KMS-11 (cell line): ENCODE results near the gene LUC7L3.
"Not testable (repeated sequence)": the region's sequence is repeated elsewhere in the genome, so short reads cannot be mapped to it uniquely, and the experiment has no call there.

ENCODE experiments used
- H2AFZ ChIP-seq: fragments of 200-600 bp; sonication (generic); 2 replicates; pipeline ENCODE4 v1.6.1; 2016; ENCODE audit warnings: antibody characterized with exemption, mixed run types, low read depth
- H3K27ac ChIP-seq: fragments of 200-600 bp; sonication (generic); 2 replicates; pipeline ENCODE4 v1.6.1; 2016; ENCODE audit warnings: mild to moderate bottlenecking, mixed run types
- H3K27me3 ChIP-seq: fragments of 200-600 bp; sonication (generic); 2 replicates; pipeline ENCODE4 v1.6.1; 2017; ENCODE audit warnings: mild to moderate bottlenecking, low read depth, mixed run types, moderate library complexity; ENCODE audit not compliant: insufficient read depth
- H3K36me3 ChIP-seq: fragments of 200-600 bp; sonication (generic); 2 replicates; pipeline ENCODE4 v1.6.1; 2017; ENCODE audit warnings: mild to moderate bottlenecking, mixed run types; ENCODE audit not compliant: insufficient read depth
- H3K4me1 ChIP-seq: fragments of 200-600 bp; sonication (generic); 2 replicates; pipeline ENCODE4 v1.6.1; 2016; ENCODE audit warnings: mild to moderate bottlenecking, low read depth, mixed run types; ENCODE audit not compliant: poor library complexity, severe bottlenecking
- H3K4me2 ChIP-seq: fragments of 200-600 bp; sonication (generic); 2 replicates; pipeline ENCODE4 v1.7.0; 2016; ENCODE audit warnings: mild to moderate bottlenecking, mixed run types
- H3K4me3 ChIP-seq: fragments of 200-600 bp; sonication (generic); IDR thresholded peaks from 2 replicates; pipeline ENCODE4 v1.6.1; 2017; ENCODE audit warnings: low read depth, low read length, mixed read lengths; ENCODE audit not compliant: insufficient read depth
- H3K79me2 ChIP-seq: fragments of 200-600 bp; sonication (generic); 2 replicates; pipeline ENCODE4 v1.6.1; 2016; ENCODE audit warnings: low read depth, mixed run types; ENCODE audit not compliant: insufficient read depth
- H3K9ac ChIP-seq: fragments of 200-600 bp; sonication (generic); 2 replicates; pipeline ENCODE4 v1.6.1; 2016; ENCODE audit warnings: mild to moderate bottlenecking, mixed run types
- H4K20me1 ChIP-seq: fragments of 200-600 bp; sonication (generic); 2 replicates; pipeline ENCODE4 v1.6.1; 2016; ENCODE audit warnings: mild to moderate bottlenecking, mixed run types; ENCODE audit not compliant: insufficient read depth
- TF ChIP-seq, protein P1 (sequence below): fragments of 200-600 bp; sonication (generic); conservative IDR thresholded peaks from 2 replicates; pipeline ENCODE4 v1.6.1; 2017; ENCODE audit warnings: low read depth, mild to moderate bottlenecking, antibody characterized with exemption, low read length, moderate library complexity, mixed read lengths

Gene LUC7L3

GRCh38 chr17:50800196-50800700 is 80.8 kb downstream of the LUC7L3 start:
- Histone ChIP-seq H3K4me2 (no peak overlapping the region), H3K27me3 (no peaks in the 10 kb centered on the region), H2AFZ (no peak overlapping the region), H3K9ac (no peak overlapping the region), H3K27ac (no peak overlapping the region), H3K4me1 (no peaks in the 10 kb centered on the region), H4K20me1 (no peaks in the 10 kb centered on the region), H3K79me2 (no peaks in the 10 kb centered on the region), H3K36me3 (no peaks in the 10 kb centered on the region), H3K4me3 (no peak overlapping the region)
- TF ChIP-seq, protein P1, sequence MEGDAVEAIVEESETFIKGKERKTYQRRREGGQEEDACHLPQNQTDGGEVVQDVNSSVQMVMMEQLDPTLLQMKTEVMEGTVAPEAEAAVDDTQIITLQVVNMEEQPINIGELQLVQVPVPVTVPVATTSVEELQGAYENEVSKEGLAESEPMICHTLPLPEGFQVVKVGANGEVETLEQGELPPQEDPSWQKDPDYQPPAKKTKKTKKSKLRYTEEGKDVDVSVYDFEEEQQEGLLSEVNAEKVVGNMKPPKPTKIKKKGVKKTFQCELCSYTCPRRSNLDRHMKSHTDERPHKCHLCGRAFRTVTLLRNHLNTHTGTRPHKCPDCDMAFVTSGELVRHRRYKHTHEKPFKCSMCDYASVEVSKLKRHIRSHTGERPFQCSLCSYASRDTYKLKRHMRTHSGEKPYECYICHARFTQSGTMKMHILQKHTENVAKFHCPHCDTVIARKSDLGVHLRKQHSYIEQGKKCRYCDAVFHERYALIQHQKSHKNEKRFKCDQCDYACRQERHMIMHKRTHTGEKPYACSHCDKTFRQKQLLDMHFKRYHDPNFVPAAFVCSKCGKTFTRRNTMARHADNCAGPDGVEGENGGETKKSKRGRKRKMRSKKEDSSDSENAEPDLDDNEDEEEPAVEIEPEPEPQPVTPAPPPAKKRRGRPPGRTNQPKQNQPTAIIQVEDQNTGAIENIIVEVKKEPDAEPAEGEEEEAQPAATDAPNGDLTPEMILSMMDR, result no peak

DNA sequence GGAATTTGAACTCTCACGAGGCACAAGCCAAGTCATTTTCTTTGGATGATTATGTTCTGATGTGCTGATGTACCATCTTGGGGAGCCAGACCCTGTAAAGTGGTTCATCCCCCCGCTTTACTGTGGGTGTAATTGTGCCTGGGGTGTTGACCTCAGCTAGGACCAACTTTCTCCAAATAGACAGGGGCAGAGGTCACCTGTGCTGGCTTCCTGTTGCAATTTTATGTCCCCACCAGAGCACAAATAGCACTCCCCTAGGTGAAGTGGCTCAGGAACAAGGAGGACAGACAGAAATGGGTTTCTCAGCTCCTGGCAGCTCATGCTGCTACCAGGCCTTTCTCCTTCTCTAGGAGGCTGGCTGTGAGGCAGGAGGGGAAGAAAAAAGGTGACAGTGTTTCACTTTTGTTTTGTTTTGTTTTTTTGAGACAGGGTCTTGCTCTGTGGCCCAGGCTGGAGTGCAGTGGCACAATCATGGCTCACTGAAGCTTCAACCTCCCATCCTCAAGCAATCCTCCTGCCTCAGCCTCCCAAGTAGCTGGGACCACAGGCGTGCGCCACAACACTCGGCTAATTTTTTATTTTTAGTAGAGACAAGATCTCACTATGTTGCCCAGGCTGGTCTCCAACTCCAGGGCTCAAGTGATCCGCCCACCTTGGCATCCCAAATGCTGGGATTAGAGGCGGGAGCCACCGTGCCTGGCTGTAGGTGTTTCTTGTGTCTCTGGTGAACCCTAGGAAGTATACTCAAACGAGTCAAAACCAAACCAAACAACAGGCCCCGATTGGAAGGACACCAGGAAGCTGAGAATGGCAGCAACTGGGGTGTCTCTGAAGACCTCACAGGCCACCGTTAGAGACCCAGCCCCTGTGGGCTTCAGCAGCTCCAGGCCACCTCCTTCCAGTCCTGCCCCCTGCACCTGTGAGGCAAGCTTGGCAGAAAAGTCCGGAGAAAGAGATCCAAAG is 83.5 kb downstream of the LUC7L3 start:
- no peaks in the 10 kb centered on the region for H3K27me3 ChIP-seq
- no peak overlapping the region for H3K27ac ChIP-seq
- no peak overlapping the region for H3K9ac ChIP-seq
- H3K4me3 ChIP-seq, result no peak overlapping the region
- no peaks in the 10 kb centered on the region for H3K79me2 ChIP-seq
- no peak overlapping the region for H2AFZ ChIP-seq
- no peaks in the 10 kb centered on the region for H3K36me3 ChIP-seq
- H3K4me1 ChIP-seq, result no peaks in the 10 kb centered on the region
- H4K20me1 ChIP-seq, result no peaks in the 10 kb centered on the region
- H3K4me2 ChIP-seq, result no peak overlapping the region
- TF ChIP-seq, protein P1, result no peak

DNA sequence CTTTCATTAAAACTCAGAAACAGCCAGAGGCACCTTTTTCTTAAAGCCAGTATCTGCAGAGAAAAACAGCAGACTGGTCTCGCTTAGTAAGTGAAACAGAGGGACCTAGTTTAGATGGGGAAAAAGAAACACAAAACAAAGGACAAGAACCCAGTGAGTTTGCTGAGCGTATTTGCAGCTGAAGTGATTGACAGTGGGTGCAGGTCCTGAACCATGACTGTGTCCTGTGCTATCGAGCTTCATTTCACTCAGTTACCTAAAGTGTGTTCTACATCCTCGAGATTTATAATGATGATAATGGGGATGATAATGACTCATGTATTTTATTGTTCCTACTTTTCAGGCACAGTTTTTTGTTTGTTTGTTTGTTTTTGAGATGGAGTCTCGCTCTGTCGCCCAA is 84.3 kb downstream of the LUC7L3 start:
- Histone ChIP-seq H2AFZ (no peak overlapping the region), H3K4me1 (no peaks in the 10 kb centered on the region), H3K79me2 (no peaks in the 10 kb centered on the region), H4K20me1 (no peaks in the 10 kb centered on the region), H3K9ac (no peak overlapping the region), H3K4me2 (no peak overlapping the region), H3K36me3 (no peaks in the 10 kb centered on the region), H3K27ac (no peak overlapping the region), H3K27me3 (no peaks in the 10 kb centered on the region), H3K4me3 (no peak overlapping the region)
- TF ChIP-seq, protein P1, result no peak

- H3K4me1 ChIP-seq, H3K9ac ChIP-seq, H3K27ac ChIP-seq, H3K4me3 ChIP-seq, H4K20me1 ChIP-seq, H3K79me2 ChIP-seq, H3K36me3 ChIP-seq, H3K4me2 ChIP-seq, H2AFZ ChIP-seq, H3K27me3 ChIP-seq: not testable (repeated sequence)
Observed at GRCh38 chr17:50804749-50805475, 85.5 kb downstream of the LUC7L3 start.
